GM12801 (cell line): ENCODE data around the gene CD22.

ENCODE experiments used
- CTCF ChIP-seq: IDR thresholded peaks from one replicate; pipeline ENCODE4 v1.5.1; 2011; ENCODE audit warnings: control low read depth; ENCODE audit not compliant: insufficient read length; ENCODE audit errors: extremely low read depth

CD22 gene

GRCh38 chr19:35396240-35396885, 67.4 kb downstream of the CD22 start:
- no peak for TF ChIP-seq CTCF
